Lung (tissue), 12 donors: Measurements from ENCODE around the gene RPH3AL. TPM values are rescaled to one million over a fixed set of nuclear protein-coding genes. Genes with fewer than 3 reads are reported as not detected.

Experiments
- ATAC-seq: fragments of 200-7000 bp; cut with Tn5 transposase; one replicate; pipeline ENCODE4 v1.9.1; 2020; ENCODE audit warnings: moderate number of reproducible peaks; ENCODE audit not compliant: insufficient read depth, low FRiP score
- DNase-seq, 3 donors: peaks; one replicate each; pipeline ENCODE4 v3.0.0-alpha.2; 2013 to 2017
- H3K27ac ChIP-seq, 2 donors: one replicate each; pipeline ENCODE4 v1.5.1; 2013; ENCODE audit warnings: mild to moderate bottlenecking in 2 of 2, moderate library complexity in 2 of 2, control low read depth in 1 of 2, inconsistent platforms in 1 of 2, low read depth in 1 of 2, low read length in 1 of 2
- H3K27me3 ChIP-seq, 3 donors: one replicate each; pipeline ENCODE4 v1.5.1; 2013; ENCODE audit warnings: low read length in 2 of 3; ENCODE audit not compliant: control insufficient read depth in 3 of 3, insufficient read depth in 3 of 3
- H3K36me3 ChIP-seq, 4 donors: one replicate each; pipeline ENCODE4 v1.5.1; 2013; ENCODE audit warnings: low read length in 4 of 4, mild to moderate bottlenecking in 1 of 4, moderate library complexity in 1 of 4; ENCODE audit not compliant: control insufficient read depth in 4 of 4, insufficient read depth in 4 of 4
- H3K4me1 ChIP-seq, 5 donors: one replicate each; pipeline ENCODE4 v1.5.1; 2013; ENCODE audit warnings: low read length in 5 of 5, mild to moderate bottlenecking in 2 of 5, moderate library complexity in 1 of 5; ENCODE audit not compliant: control insufficient read depth in 5 of 5, insufficient read depth in 5 of 5
- H3K4me3 ChIP-seq: one replicate; pipeline ENCODE4 v1.5.1; 2013; ENCODE audit warnings: mild to moderate bottlenecking, control low read depth, moderate library complexity
- H3K9ac ChIP-seq, 2 donors: one replicate each; pipeline ENCODE4 v1.5.1; 2013; ENCODE audit warnings: low read length in 2 of 2, control low read depth in 1 of 2; ENCODE audit not compliant: insufficient read depth in 1 of 2
- H3K9me3 ChIP-seq, 4 donors: one replicate each; pipeline ENCODE4 v1.5.1; 2013; ENCODE audit warnings: low read length in 3 of 4, mild to moderate bottlenecking in 1 of 4, moderate library complexity in 1 of 4; ENCODE audit not compliant: control insufficient read depth in 4 of 4, insufficient read depth in 3 of 4
- CTCF ChIP-seq: IDR thresholded peaks from 2 replicates; pipeline ENCODE4 v1.5.1; 2012; ENCODE audit warnings: mild to moderate bottlenecking; ENCODE audit errors: control extremely low read depth, extremely low read depth
- WGBS, 2 donors: extraction: QIAGEN DNeasy Blood & Tissue Kit; methylation state at CpG; one replicate each; pipeline ENCODE4 v1.1.7; 2013; 5-methylcytosine and 5-hydroxymethylcytosine counted together
- polyA plus RNA-seq, 2 donors: library from polyadenylated mRNA; stranded (reverse); fragments of 200-250 nt; gene quantifications; one replicate each; pipeline ENCODE4 v1.2.1, GENCODE V29; 2013
- total RNA-seq, 2 donors: library from RNA; depleted of rRNA in 1 of 2; stranded (reverse); fragments of >200 nt in 1 of 2; gene quantifications; one replicate each; pipeline ENCODE4 v1.2.1, GENCODE V29; 2014 to 2021
- donor health status: control.
- donor health status: control.
- donor health status: Bipolar disorder and iron deficiency.
- donor health status: healthy.
- donor health status: DM: yes; HTN: yes; CAD: no.

RPH3AL gene
- total and polyA plus RNA-seq, 4 donors, result 19.5 to 76.6 (median 21.6) TPM

GRCh38 chr17:181245-182049 is 171.2 kb downstream of the RPH3AL start, which contains the start of gene DOC2B:
DOC2B (minus strand) TSS chr17:181650; CDS start chr17:181479, 171 bp downstream.
- 3% methylated on average over 66 to 120 of the region's 120 CpGs for WGBS, 2 donors
- Histone ChIP-seq H3K36me3 (no peaks in the 10 kb centered on the region), H3K27me3 (peaks cover 0 to 50% (median 22%) of the 10 kb centered on the region in 3 donors), H3K27ac (peak within 1 kb of the TSS; percentile 23 to 66), H3K9ac (no peak within 1 kb of the TSS), H3K4me3 (peak within 1 kb of the TSS; percentile 18), H3K9me3 (peaks cover 0 to 3% (median 0%) of the 10 kb centered on the region in 4 donors), H3K4me1 (peaks cover 0 to 10% (median 4%) of the 10 kb centered on the region in 5 donors)
- peak; percentile 48 for ATAC-seq
- peak in 2 of 3 donors; percentile 51 to 71 for DNase-seq
- TF ChIP-seq CTCF, result no peak

- DNase-seq, result peak in 1 of 3 donors; percentile 23
- no peak for ATAC-seq
- Histone ChIP-seq H3K4me1 (peaks cover 0 to 8% (median 4%) of the 10 kb centered on the region in 5 donors), H3K27me3 (peaks cover 0 to 47% (median 20%) of the 10 kb centered on the region in 3 donors), H3K9ac (no peak overlapping the region), H3K4me3 (peak overlapping the region; percentile 13), H3K27ac (peak overlapping the region in 1 of 2 donors; percentile 66), H3K9me3 (peaks cover 0 to 3% (median 0%) of the 10 kb centered on the region in 4 donors), H3K36me3 (no peaks in the 10 kb centered on the region)
- TF ChIP-seq CTCF, result no peak
- WGBS, 2 donors, result 3% methylated on average over 92 to 112 of the region's 112 CpGs
These were observed 172.0 kb downstream of the RPH3AL start for GRCh38 chr17:180381-181244.

- DNase-seq (no peak), ATAC-seq (no peak)
- Histone ChIP-seq H3K4me3 (no peak overlapping the region), H3K9me3 (peaks cover 0 to 3% (median 0%) of the 10 kb centered on the region in 4 donors), H3K27ac (no peak overlapping the region), H3K9ac (peak overlapping the region in 1 of 2 donors; percentile 9), H3K4me1 (peaks cover 0 to 8% (median 4%) of the 10 kb centered on the region in 5 donors), H3K27me3 (peaks cover 0 to 40% (median 20%) of the 10 kb centered on the region in 3 donors), H3K36me3 (no peaks in the 10 kb centered on the region)
- TF ChIP-seq CTCF, result no peak
- 26 to 27% methylated on average over 30 to 32 of the region's 32 CpGs for WGBS, 2 donors
These were observed 172.7 kb downstream of the RPH3AL start for GRCh38 chr17:179781-180380.
